ENCODE measurements around the gene CD151. TPM values are rescaled to one million over a fixed set of nuclear protein-coding genes. Genes with fewer than 3 reads are reported as not detected.
A peak's percentile ranks its signal among the peaks of the same experiment; 100 is the strongest.

Gene CD151
- total and polyA plus RNA-seq, 4 donors: 182 to 556 (median 399) TPM

DNA sequence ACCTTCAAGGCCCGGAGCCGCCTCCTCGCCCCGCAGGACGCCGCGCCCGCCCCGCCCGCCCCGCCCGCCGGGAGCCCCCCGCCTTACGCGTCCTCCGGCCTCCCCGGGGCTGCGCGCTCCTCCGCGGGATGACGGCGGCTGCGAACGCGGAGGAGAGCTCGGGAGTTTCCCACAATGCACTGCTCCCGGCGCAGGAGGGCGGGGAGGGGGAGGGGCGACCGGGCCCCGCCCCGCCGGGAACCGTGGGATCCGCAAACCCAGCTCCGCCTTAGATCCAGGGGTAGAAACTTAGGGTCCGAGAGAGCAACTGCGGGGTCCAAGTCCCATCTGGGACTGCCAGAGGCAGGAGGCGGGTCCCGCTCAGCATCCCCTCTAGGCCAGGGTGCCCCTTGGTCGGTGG, 42.8 kb upstream of the CD151 start, which contains the start of gene CEND1:
TSS of gene CEND1 (minus strand) at position 148 of the 400 bp plus-strand sequence. CDS start 1,514 bp downstream, outside the sequence.
- H3K4me1 ChIP-seq (ENCODE audit: control insufficient read depth in 5 of 5, insufficient read depth in 5 of 5, low read length in 5 of 5): peaks cover 0 to 4% (median 0%) of the 10 kb centered on the region in 5 donors
- H3K36me3 ChIP-seq (ENCODE audit: control insufficient read depth in 4 of 4, insufficient read depth in 4 of 4, low read length in 4 of 4): peaks cover 0 to 28% (median 7%) of the 10 kb centered on the region in 4 donors
- no peak within 1 kb of the TSS for H3K27ac ChIP-seq (ENCODE audit: low read depth in 1 of 2, low read length in 1 of 2)
- no peaks in the 10 kb centered on the region for H3K9me3 ChIP-seq (ENCODE audit: control insufficient read depth in 4 of 4, insufficient read depth in 3 of 4, low read length in 3 of 4)
- no peak within 1 kb of the TSS for H3K4me3 ChIP-seq
- ATAC-seq (ENCODE audit: insufficient read depth, low FRiP score) (no peak), DNase-seq (no peak)
- no peaks in the 10 kb centered on the region for H3K27me3 ChIP-seq (ENCODE audit: control insufficient read depth in 3 of 3, insufficient read depth in 3 of 3, low read length in 2 of 3)
- 6 to 8% methylated on average over 29 to 44 of the region's 44 CpGs for WGBS, 2 donors
- H3K9ac ChIP-seq (ENCODE audit: insufficient read depth in 1 of 2, low read length in 2 of 2): no peak within 1 kb of the TSS
- TF ChIP-seq, protein P1, sequence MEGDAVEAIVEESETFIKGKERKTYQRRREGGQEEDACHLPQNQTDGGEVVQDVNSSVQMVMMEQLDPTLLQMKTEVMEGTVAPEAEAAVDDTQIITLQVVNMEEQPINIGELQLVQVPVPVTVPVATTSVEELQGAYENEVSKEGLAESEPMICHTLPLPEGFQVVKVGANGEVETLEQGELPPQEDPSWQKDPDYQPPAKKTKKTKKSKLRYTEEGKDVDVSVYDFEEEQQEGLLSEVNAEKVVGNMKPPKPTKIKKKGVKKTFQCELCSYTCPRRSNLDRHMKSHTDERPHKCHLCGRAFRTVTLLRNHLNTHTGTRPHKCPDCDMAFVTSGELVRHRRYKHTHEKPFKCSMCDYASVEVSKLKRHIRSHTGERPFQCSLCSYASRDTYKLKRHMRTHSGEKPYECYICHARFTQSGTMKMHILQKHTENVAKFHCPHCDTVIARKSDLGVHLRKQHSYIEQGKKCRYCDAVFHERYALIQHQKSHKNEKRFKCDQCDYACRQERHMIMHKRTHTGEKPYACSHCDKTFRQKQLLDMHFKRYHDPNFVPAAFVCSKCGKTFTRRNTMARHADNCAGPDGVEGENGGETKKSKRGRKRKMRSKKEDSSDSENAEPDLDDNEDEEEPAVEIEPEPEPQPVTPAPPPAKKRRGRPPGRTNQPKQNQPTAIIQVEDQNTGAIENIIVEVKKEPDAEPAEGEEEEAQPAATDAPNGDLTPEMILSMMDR (IDR thresholded peaks at IDR 0.05; ENCODE audit: control extremely low read depth, extremely low read depth): no peak

- H3K36me3 ChIP-seq (ENCODE audit: control insufficient read depth in 4 of 4, insufficient read depth in 4 of 4, low read length in 4 of 4): peaks cover 0 to 28% (median 7%) of the 10 kb centered on the region in 4 donors
- H3K27me3 ChIP-seq (ENCODE audit: control insufficient read depth in 3 of 3, insufficient read depth in 3 of 3, low read length in 2 of 3): no peaks in the 10 kb centered on the region
- 78 to 84% methylated on average over 18 of the region's 18 CpGs for WGBS, 2 donors
- TF ChIP-seq, protein P1 (IDR thresholded peaks at IDR 0.05; ENCODE audit: control extremely low read depth, extremely low read depth): no peak
- H3K27ac ChIP-seq (ENCODE audit: low read depth in 1 of 2, low read length in 1 of 2): no peak overlapping the region
- ATAC-seq (ENCODE audit: insufficient read depth, low FRiP score) (no peak), DNase-seq (peak in 1 of 3 donors; percentile 41)
- no peaks in the 10 kb centered on the region for H3K9me3 ChIP-seq (ENCODE audit: control insufficient read depth in 4 of 4, insufficient read depth in 3 of 4, low read length in 3 of 4)
- H3K4me1 ChIP-seq (ENCODE audit: control insufficient read depth in 5 of 5, insufficient read depth in 5 of 5, low read length in 5 of 5): peaks cover 0 to 12% (median 3%) of the 10 kb centered on the region in 5 donors
- H3K9ac ChIP-seq (ENCODE audit: insufficient read depth in 1 of 2, low read length in 2 of 2): no peak overlapping the region
- no peak overlapping the region for H3K4me3 ChIP-seq
These were observed 41.8 kb upstream of the CD151 start for GRCh38 chr11:790721-791564.

DNA sequence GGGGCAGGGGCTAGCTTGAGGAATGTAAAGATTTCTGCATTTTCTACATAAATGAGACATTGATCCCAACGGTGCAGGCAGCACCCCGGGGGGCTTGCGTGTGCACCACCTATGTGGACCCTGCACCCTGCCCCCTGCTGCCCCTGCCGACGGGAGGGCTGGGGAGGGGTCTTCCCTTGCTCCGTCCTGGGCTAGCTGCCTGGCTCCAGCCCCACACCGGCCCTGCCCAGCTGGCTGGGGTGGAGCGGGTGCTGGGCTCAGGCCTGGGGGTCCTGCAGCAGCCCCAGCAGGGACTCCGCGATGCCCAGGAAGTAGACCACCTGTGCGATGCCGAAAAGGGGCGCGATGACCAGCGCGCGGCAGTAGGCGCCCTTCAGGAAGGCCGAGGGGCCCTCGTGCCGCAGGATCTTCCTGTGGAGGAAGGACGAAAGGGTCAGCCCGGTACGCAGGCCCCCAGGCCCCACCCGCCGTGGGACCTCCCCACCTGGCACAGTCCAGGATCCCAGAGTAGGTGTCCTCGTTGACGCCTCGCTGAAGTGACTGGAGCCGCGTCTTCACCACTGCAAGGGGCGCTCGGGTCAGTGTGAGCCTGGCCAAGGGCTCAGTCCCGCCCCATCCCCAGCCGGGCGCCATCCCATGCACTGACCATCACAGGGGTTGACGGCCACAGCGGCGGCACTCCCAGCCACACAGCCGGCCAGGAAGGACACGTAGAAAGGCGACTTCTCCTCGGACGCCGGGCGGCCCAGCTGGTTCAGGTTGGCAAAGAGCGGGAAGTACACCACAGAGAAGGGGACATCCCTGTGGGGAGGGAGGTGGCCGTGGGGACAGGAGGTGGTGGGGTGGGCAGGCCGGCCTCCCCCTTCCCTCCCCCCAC, 40.9 kb upstream of the CD151 start:
- Histone ChIP-seq H3K9ac (ENCODE audit: insufficient read depth in 1 of 2, low read length in 2 of 2) (no peak overlapping the region), H3K9me3 (ENCODE audit: control insufficient read depth in 4 of 4, insufficient read depth in 3 of 4, low read length in 3 of 4) (no peaks in the 10 kb centered on the region), H3K27me3 (ENCODE audit: control insufficient read depth in 3 of 3, insufficient read depth in 3 of 3, low read length in 2 of 3) (no peaks in the 10 kb centered on the region), H3K36me3 (ENCODE audit: control insufficient read depth in 4 of 4, insufficient read depth in 4 of 4, low read length in 4 of 4) (peaks cover 0 to 28% (median 7%) of the 10 kb centered on the region in 4 donors), H3K4me3 (no peak overlapping the region), H3K4me1 (ENCODE audit: control insufficient read depth in 5 of 5, insufficient read depth in 5 of 5, low read length in 5 of 5) (peaks cover 0 to 19% (median 10%) of the 10 kb centered on the region in 5 donors), H3K27ac (ENCODE audit: low read depth in 1 of 2, low read length in 1 of 2) (no peak overlapping the region)
- DNase-seq: no peak
- TF ChIP-seq, protein P1 (IDR thresholded peaks at IDR 0.05; ENCODE audit: control extremely low read depth, extremely low read depth): no peak
- 94% methylated on average over 46 to 49 of the region's 49 CpGs for WGBS, 2 donors
- ATAC-seq (ENCODE audit: insufficient read depth, low FRiP score): no peak

All from lung (tissue), 12 donors.